Activated CD4-positive, CD25-positive, alpha-beta regulatory T cell treated with anti-CD3 and anti-CD28 coated beads, Interleukin-2, amount 50 U/mL, for 72 hours (primary cell): ENCODE measurements around the gene MYH14.

ENCODE experiments used
- DNase-seq: peaks from one replicate; pipeline ENCODE4 v3.0.0; 2021

The MYH14 gene

DNA sequence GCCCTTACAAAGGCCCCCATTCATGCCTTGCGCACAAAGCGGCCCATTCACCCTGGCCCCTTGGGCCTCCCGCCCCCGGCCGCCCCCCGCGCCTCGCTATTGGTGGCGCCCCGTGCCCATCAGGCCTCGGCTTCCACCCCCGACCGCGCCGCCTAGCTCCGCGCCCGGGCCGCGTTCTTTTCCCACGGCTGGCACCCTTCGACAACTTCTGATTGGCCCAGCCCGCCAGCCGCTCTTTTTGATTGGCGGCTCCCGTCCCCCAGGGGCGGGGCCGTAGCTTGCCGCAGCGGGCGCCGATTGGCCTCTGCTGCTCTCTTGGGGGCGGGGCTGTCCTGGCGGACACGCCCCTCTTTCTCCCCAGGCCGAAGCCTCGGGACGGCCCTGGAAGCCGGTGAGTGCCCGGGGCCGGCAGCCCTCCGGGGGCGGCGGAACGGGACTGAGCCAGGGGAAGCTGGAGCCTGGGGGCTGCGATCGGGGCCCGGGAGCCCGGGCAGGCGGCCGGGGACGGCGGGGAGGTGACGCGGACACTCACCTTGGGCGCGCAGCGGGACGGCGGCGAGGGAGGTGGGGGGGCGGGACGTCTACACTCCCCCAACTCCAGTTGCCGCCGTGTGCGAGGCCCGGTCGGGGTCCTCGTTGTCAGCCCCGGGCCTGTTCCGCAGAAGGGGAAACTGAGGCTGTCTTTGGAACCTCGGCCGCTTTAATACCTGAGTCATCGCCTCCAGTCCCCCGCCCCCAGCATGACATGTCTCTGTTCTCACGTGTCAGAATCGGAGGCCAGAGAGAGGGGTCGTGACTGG, at the start of gene MYH14:
Gene MYH14 (plus strand): TSS at position 342 of the 800 bp plus-strand sequence. CDS start 6,744 bp downstream, outside the sequence.
- DNase-seq: peak; percentile 40

GRCh38 chr19:50154529-50154928, 48.9 kb upstream of the MYH14 start:
- DNase-seq: no peak

GRCh38 chr19:50155520-50156109, 47.8 kb upstream of the MYH14 start:
- no peak for DNase-seq

- no peak for DNase-seq
These were observed 44.8 kb upstream of the MYH14 start for GRCh38 chr19:50158577-50158976.

DNA sequence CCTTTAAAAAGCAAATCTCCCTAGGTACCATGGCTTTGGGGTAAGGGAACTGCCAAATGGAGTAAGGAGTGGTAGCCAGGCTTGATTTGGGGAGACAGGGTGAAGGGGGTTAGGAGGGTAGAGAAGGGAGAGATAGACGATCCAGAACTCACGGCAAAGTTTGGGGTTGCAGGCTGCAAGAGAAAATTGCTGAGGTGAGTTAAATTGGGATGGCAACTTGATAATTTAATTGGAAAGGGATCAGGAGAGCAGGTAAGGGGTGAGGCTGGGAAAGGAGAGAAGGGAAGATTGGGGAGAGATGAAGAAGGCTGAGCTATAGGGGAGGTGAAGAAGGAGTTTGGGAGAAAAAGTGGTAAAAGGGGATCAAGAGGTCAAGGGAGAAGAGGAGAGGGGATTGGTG, 44.3 kb upstream of the MYH14 start:
- DNase-seq: no peak

DNA sequence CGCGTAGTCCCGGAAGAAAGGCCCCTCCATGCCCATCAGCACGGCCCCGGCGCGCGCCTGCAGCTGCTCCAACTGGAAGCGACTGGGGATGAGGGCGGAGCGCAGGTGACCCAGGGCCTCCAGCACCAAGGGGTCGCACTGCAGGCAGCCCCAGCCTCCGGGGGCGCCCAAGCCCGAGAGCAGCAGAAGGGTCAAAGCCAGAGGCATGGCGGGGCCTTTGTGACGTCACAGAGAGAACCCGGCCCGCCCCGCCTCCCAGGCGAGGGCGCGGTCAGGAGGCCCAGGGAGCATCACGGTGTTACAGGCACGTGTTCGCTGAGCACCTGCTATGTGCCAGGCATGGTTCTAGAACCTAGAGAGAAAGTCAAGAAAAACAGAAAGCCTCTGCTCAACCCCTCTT, 40.4 kb upstream of the MYH14 start, which contains the start of gene IZUMO2:
Gene IZUMO2 (minus strand): TSS at position 294 of the 400 bp plus-strand sequence. CDS start 87 bp downstream, at position 207.
- DNase-seq: no peak

GRCh38 chr19:50167314-50167721, 36.1 kb upstream of the MYH14 start:
- no peak for DNase-seq

GRCh38 chr19:50171752-50172151, 31.7 kb upstream of the MYH14 start:
- no peak for DNase-seq

- no peak for DNase-seq
These were observed 30.7 kb upstream of the MYH14 start for GRCh38 chr19:50172726-50173125.

GRCh38 chr19:50173127-50173526, 30.3 kb upstream of the MYH14 start:
- DNase-seq: no peak

DNA sequence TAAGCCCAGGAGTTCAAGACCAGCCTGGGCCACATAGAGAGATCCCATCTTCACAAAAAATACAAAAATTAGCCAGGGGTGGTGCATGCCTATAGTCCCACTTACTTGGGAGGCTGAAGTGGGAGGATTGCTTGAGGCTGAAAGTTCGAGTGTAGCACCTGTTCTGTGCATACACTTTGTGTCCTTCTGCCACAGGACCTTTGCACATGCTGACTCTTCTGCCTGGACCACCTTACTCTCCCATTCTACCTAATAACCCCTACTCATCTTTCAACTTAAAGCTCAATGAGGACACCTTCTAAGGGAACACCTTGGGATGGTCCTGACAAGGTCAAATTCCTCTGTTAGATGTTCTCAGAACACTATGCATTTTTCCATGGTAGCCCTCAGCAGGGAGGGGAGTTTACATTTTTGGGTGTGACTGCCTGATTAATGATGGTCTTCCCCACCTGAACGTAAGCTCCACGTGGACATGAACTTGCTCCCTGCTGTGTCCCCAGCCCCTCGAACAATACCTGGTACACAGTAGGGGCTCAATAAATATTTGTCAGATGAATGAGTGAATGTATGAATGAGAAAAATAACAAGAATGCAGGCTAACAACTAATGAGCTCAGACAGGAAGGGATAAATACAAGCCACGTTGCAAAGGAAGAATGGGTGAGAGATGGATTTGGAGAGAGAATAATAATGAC, 29.2 kb upstream of the MYH14 start:
- no peak for DNase-seq

DNA sequence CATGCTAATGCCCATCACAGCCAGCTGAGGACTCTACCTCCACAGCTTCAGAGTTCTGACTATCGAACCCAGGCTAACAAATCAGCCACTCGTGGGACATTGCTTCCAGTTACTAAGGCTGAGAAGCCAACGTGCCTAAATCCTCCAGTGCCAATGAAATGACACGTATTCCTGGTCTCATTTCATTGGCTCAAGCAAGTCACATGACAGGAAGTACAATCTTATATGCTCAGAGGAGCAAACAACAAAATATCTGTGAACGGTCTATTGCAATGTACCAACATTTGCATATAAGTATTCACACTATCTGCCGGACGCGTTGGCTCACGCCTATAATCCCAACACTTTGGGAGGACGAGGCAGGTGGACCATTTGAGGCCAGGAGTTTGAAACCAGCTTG, 27.5 kb upstream of the MYH14 start:
- DNase-seq: no peak

DNA sequence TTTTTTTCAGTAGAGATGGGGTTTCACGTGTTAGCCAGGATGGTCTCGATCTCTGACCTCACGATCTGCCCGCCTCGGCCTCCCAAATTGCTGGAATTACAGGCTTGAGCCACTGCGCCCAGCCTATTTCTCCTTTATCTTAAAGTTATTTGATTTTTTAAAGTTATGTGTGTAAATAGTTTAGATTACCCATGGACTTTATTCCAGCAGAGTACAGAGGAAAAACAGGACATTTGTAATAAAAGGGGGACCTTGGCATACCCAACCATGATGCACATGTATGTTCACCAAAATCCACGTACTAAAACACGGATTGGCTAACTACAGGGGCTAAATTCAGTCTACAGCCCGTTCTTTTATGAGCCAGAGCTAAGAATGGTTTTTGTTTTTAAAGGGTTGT, 26.6 kb upstream of the MYH14 start:
- DNase-seq: no peak

DNA sequence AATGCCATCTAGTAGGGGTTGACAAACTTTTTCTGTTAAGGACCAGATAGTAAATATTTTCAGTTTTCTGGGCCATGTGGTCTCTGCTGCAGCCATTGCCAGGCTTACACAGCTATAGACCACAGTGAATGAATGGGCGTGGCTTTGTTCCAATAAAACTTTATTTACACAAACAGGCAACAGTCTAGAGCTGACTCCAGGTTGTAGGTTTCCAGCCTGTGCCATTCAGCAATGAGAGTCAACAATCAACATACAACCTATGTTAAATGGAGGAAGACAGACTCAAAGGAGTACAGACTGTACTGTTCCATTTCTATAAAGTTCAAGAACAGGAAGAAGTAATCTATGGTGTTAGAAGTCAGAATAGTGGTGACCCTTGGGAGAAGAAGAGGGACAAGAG, 25.1 kb upstream of the MYH14 start:
- no peak for DNase-seq

- DNase-seq: no peak
These were observed 24.4 kb upstream of the MYH14 start for GRCh38 chr19:50178859-50179537.

DNA sequence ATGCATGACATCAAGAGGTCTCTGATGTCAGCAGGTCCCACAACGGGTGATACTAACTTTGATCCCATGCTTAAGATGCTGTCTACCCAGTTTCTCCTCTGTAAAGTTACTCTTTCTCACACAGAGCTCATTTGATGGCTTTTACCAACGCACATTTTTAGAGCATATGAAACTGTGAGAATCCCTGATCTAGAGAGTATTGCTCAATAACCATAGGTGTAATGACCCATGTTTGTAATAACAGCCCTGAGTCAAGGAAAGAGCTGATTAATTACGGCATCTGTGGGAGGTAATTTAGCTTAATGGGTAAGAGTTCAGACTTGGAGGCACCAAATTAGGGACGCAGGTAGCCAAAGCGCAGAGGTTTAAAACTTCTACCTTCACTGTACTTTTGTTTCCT, 22.3 kb upstream of the MYH14 start:
- DNase-seq: no peak

- no peak for DNase-seq
These were observed 19.2 kb upstream of the MYH14 start for GRCh38 chr19:50184196-50184595.

- DNase-seq: no peak
These were observed 15.5 kb upstream of the MYH14 start for GRCh38 chr19:50187937-50188336.

DNA sequence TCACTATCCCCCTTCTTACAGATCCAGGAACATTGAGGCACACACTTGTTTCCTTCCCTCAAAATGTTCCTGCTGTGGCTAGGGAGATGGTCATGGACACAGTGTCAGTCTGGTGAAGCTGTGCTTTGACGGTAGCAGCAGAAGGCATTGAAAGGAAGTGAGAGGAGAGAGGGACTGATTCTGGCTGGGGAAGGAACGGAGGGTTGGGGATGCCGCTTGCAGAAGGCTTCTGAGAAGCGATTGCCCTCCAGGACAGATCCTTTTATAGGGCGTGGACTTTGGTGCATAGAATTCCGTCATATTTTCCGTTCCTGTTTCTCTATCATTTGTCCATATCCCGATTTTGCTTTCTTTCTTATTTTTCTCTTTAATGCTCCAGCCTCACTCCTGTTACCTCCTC, 14.1 kb upstream of the MYH14 start:
- DNase-seq: no peak

- no peak for DNase-seq
These were observed 13.0 kb upstream of the MYH14 start for GRCh38 chr19:50190439-50190891.

GRCh38 chr19:50191216-50191615, 12.2 kb upstream of the MYH14 start:
- no peak for DNase-seq

GRCh38 chr19:50192463-50193211, 10.8 kb upstream of the MYH14 start:
- DNase-seq: no peak
